ENCODE measurements around the gene ETNPPL.

ETNPPL gene

DNA sequence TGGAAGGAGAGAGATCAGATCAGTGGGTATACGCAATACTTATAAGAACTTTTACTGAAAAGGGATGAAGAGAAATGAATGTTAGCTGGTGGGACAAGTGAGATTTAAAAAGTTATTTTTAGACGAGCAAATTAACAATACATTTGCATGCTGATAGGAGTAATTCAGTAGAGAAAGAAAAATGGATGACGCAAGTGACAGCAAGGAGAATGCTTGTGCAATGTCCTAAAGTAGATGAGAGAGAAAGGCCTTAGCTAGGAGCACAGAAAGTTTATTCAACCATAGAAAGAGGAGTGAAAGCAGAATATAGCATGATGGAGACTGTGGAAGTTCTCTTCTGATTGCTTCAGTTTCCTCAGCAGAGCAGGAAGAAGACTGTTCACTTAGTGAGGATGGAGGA is 66.7 kb downstream of the ETNPPL start:
- no peak for DNase-seq (ENCODE audit: low read depth)

DNA sequence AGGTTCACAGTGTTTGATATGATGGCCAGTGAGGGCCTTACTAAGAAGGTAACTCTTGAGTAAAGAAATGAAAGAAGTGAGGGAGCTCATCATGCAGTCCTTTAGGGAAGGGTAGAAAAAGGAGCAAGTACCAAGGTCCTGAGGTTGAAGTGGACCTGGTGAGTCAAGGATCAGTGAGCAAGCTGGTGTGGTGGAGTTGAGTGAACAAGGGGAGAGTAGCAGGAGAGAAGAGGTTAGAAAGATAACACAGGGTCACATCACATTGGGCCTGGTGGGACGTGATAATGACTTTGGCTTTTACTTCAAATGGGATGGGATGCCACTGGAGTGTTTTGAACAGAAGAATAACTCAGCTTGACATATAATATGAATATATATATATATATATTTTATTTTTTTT is 67.8 kb downstream of the ETNPPL start:
- no peak for DNase-seq (ENCODE audit: low read depth)

DNA sequence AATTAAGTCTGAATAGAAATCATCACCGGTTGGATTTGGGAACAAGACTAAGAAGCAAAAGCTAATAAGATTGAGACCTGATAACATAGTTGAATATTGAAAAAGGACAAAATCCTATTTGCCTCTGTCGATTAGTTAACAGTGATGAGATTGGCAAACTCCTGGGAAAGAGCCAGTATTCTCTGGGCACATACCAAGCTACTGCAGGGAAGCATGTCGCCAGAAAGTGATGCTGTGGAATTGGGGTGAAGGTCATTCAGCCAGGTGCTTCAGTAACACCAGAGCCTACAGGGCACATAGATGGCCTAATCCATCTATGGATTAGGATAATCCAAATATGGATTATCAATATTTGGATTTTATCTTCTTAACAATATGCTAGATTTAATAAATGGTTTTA is 68.4 kb downstream of the ETNPPL start:
- DNase-seq (ENCODE audit: low read depth), result no peak

DNA sequence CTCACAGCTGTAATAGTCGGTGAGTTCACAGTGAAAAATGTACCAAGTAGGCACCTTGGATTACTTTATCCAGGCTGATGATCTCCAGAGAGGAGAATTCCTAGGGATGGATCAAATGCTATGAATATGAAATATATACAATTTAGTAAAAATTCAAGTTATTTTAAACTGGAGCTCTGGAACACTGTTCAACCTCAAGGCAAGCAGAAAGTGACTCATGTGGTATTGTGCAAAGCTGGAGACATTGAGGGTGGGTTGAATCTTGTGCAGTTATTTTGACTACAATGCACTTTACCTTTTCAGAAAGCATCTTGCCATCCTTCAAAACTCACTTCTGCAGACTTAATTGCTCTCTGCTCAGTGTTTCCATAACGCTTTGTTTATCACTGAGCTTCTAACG is 69.0 kb downstream of the ETNPPL start:
- DNase-seq (ENCODE audit: low read depth), result no peak

DNA sequence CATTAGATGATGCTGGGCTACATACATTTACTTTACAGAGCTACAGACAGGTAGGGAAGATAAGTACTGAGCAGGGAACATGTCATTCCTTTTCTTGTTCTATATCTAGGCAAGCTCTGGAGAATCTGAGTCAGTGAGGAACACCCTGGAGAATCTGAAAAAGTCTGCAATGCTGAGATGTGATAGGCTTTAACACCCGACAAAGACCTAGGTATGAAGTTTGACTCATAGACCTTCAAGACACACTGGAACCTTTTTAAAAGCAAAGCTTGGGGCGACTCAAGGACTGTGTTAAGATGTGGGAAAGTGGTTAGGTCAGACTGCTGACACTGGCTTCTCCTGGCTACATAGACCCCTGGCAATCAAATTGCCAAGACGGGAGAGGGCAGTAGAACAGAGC is 69.6 kb downstream of the ETNPPL start:
- no peak for DNase-seq (ENCODE audit: low read depth)
